Stimulated activated CD4-positive, alpha-beta T cell treated with anti-CD3 and anti-CD28 coated beads, Interleukin-12 subunit alpha, Interleukin-12 subunit beta, amount 100 ng/mL, for 24 hours (primary cell): ENCODE results near the gene TEFM.
"Not testable (repeated sequence)": the region's sequence is repeated elsewhere in the genome, so short reads cannot be mapped to it uniquely, and the experiment has no call there.

ENCODE experiments used
- DNase-seq, 2 experiments: peaks; one replicate each; pipeline ENCODE4 v3.0.0-alpha.2; 2020; ENCODE audit warnings: low read depth in 2 of 2

TEFM gene

GRCh38 chr17:30921544-30922196 lies 15.6 kb upstream of the TEFM start, which contains the start of gene ADAP2:
Gene ADAP2, plus strand, starts transcription at chr17:30921945. Its CDS starts 70 bp downstream, at chr17:30922015.
- no peak for DNase-seq

- DNase-seq: no peak
These were observed 14.9 kb upstream of the TEFM start for GRCh38 chr17:30920683-30921543.

GRCh38 chr17:30920282-30920681 lies 14.2 kb upstream of the TEFM start:
- DNase-seq: no peak

GRCh38 chr17:30917050-30917449 lies 11.0 kb upstream of the TEFM start:
- DNase-seq: no peak

GRCh38 chr17:30915833-30916611 lies 10.0 kb upstream of the TEFM start:
- DNase-seq: no peak

GRCh38 chr17:30913955-30914354 lies 7.9 kb upstream of the TEFM start:
- DNase-seq: no peak

- DNase-seq: not testable (repeated sequence)
These were observed 4.1 kb upstream of the TEFM start for GRCh38 chr17:30910151-30910550.

- DNase-seq: no peak
These were observed 2.8 kb upstream of the TEFM start for GRCh38 chr17:30908717-30909420.

- no peak for DNase-seq
These were observed 317 bp downstream of the TEFM start for GRCh38 chr17:30905742-30906100.

- DNase-seq: no peak
These were observed 8.7 kb downstream of the TEFM start for GRCh38 chr17:30897311-30897710.

- DNase-seq: no peak
These were observed 11.8 kb downstream of the TEFM start for GRCh38 chr17:30894236-30894635.

GRCh38 chr17:30886187-30886586 lies 19.9 kb downstream of the TEFM start:
- no peak for DNase-seq

- DNase-seq: no peak
These were observed 37.0 kb downstream of the TEFM start for GRCh38 chr17:30869005-30869404.

- DNase-seq: no peak
These were observed 41.4 kb downstream of the TEFM start for GRCh38 chr17:30864636-30865035.

- DNase-seq: no peak
These were observed 47.3 kb downstream of the TEFM start for GRCh38 chr17:30858556-30859250.

GRCh38 chr17:30854146-30854545 lies 51.9 kb downstream of the TEFM start:
- no peak for DNase-seq
